ENCODE results near the gene MMS19.
"Not testable (repeated sequence)": the region's sequence is repeated elsewhere in the genome, so short reads cannot be mapped to it uniquely, and the experiment has no call there.

The MMS19 gene

GRCh38 chr10:97506199-97506991 lies 8.2 kb upstream of the MMS19 start:
- FAIRE-seq (no peak), DNase-seq (ENCODE audit: insufficient read length, low spot score) (no peak)

- FAIRE-seq, result no peak
- no peak for DNase-seq (ENCODE audit: insufficient read length, low spot score)
These were observed 6.9 kb upstream of the MMS19 start for GRCh38 chr10:97505152-97505551.

GRCh38 chr10:97503406-97503805 lies 5.2 kb upstream of the MMS19 start:
- FAIRE-seq (no peak), DNase-seq (ENCODE audit: insufficient read length, low spot score) (no peak)

GRCh38 chr10:97502916-97503315 lies 4.7 kb upstream of the MMS19 start:
- no peak for FAIRE-seq

GRCh38 chr10:97500297-97500575 lies 2.0 kb upstream of the MMS19 start:
- FAIRE-seq (no peak), DNase-seq (ENCODE audit: insufficient read length, low spot score) (no peak)

More at GRCh38 chr10:97502916-97503315, 4.7 kb upstream of the MMS19 start:
- no peak for DNase-seq (ENCODE audit: insufficient read length, low spot score)

GRCh38 chr10:97499561-97500296 lies 1.5 kb upstream of the MMS19 start:
- no peak for DNase-seq (ENCODE audit: insufficient read length, low spot score)
- FAIRE-seq, result peak; percentile 14

GRCh38 chr10:97498841-97499560 lies 779 bp upstream of the MMS19 start, which contains the start of gene UBTD1:
TSS of gene UBTD1 (plus strand) at chr10:97498924. CDS start at chr10:97499204, 280 bp downstream.
- peak; percentile 99 for DNase-seq (ENCODE audit: insufficient read length, low spot score)
- no peak for FAIRE-seq

GRCh38 chr10:97497572-97498075 lies 598 bp downstream of the MMS19 start:
- peak; percentile 94 for FAIRE-seq

GRCh38 chr10:97494863-97495506 lies 3.2 kb downstream of the MMS19 start:
- no peak for DNase-seq (ENCODE audit: insufficient read length, low spot score)

More at GRCh38 chr10:97497572-97498075, 598 bp downstream of the MMS19 start:
- DNase-seq (ENCODE audit: insufficient read length, low spot score), result peak; percentile 70

GRCh38 chr10:97494151-97494550 lies 4.1 kb downstream of the MMS19 start:
- no peak for FAIRE-seq

More at GRCh38 chr10:97494863-97495506, 3.2 kb downstream of the MMS19 start:
- no peak for FAIRE-seq

GRCh38 chr10:97490592-97490991 lies 7.6 kb downstream of the MMS19 start:
- peak; percentile 76 for FAIRE-seq
- DNase-seq (ENCODE audit: insufficient read length, low spot score), result no peak

More at GRCh38 chr10:97494151-97494550, 4.1 kb downstream of the MMS19 start:
- no peak for DNase-seq (ENCODE audit: insufficient read length, low spot score)

GRCh38 chr10:97485647-97486281 lies 12.5 kb downstream of the MMS19 start:
- FAIRE-seq (no peak), DNase-seq (ENCODE audit: insufficient read length, low spot score) (no peak)

GRCh38 chr10:97483921-97484320 lies 14.3 kb downstream of the MMS19 start:
- no peak for FAIRE-seq
- no peak for DNase-seq (ENCODE audit: insufficient read length, low spot score)

GRCh38 chr10:97483506-97483905 lies 14.7 kb downstream of the MMS19 start:
- FAIRE-seq (no peak), DNase-seq (ENCODE audit: insufficient read length, low spot score) (no peak)

- no peak for FAIRE-seq
- no peak for DNase-seq (ENCODE audit: insufficient read length, low spot score)
These were observed 15.8 kb downstream of the MMS19 start for GRCh38 chr10:97482381-97482780.

GRCh38 chr10:97481071-97481470 lies 17.2 kb downstream of the MMS19 start:
- no peak for FAIRE-seq
- no peak for DNase-seq (ENCODE audit: insufficient read length, low spot score)

- no peak for FAIRE-seq
- no peak for DNase-seq (ENCODE audit: insufficient read length, low spot score)
These were observed 18.3 kb downstream of the MMS19 start for GRCh38 chr10:97479939-97480338.

- not testable (repeated sequence) for FAIRE-seq; DNase-seq (ENCODE audit: insufficient read length, low spot score)
These were observed 18.8 kb downstream of the MMS19 start for GRCh38 chr10:97479410-97479809.

GRCh38 chr10:97475936-97476594 lies 22.2 kb downstream of the MMS19 start:
- FAIRE-seq, result no peak
- DNase-seq (ENCODE audit: insufficient read length, low spot score), result no peak

GRCh38 chr10:97474918-97475317 lies 23.3 kb downstream of the MMS19 start:
- DNase-seq (ENCODE audit: insufficient read length, low spot score) (no peak), FAIRE-seq (no peak)
